Sigmoid colon (tissue), 7 donors: ENCODE results near the gene CACNA1D. TPM values are rescaled to one million over a fixed set of nuclear protein-coding genes. Genes with fewer than 3 reads are reported as not detected.

Experiments
- DNase-seq: peaks from one replicate; pipeline ENCODE4 v3.0.0-alpha.2; 2019
- H3K27ac ChIP-seq, 4 donors: fragments of 200-600 bp; sonication (generic); one replicate each; pipeline ENCODE4 v1.5.1; 2016 to 2019; ENCODE audit warnings: mild to moderate bottlenecking in 1 of 4
- H3K27me3 ChIP-seq, 3 donors: fragments of 200-600 bp; sonication (generic); one replicate each; pipeline ENCODE4 v1.5.1; 2019; ENCODE audit warnings: mild to moderate bottlenecking in 1 of 3
- H3K36me3 ChIP-seq, 4 donors: fragments of 200-600 bp; sonication (generic); one replicate each; pipeline ENCODE4 v1.5.1; 2016 to 2019
- H3K4me1 ChIP-seq, 4 donors: fragments of 200-600 bp; sonication (generic); one replicate each; pipeline ENCODE4 v1.5.1; 2017 to 2019
- H3K4me3 ChIP-seq, 4 donors: fragments of 200-600 bp; sonication (generic); one replicate each; pipeline ENCODE4 v1.5.1; 2017 to 2019; ENCODE audit warnings: mild to moderate bottlenecking in 2 of 4, moderate library complexity in 1 of 4
- H3K9me3 ChIP-seq, 4 donors: fragments of 200-600 bp in 3 of 4; sonication (generic) in 3 of 4; one replicate each; pipeline versions ENCODE4 v1.5.1 to v1.6.1; 2013 to 2019
- CTCF ChIP-seq, 4 experiments: fragments of 450-650 bp in 3 of 4; fragments of 200-600 bp in 1 of 4; IDR thresholded peaks; one replicate each; pipeline ENCODE4 v1.5.1; 2016 to 2019; ENCODE audit warnings: antibody characterized with exemption in 4 of 4, mild to moderate bottlenecking in 3 of 4, moderate library complexity in 2 of 4
- EP300 ChIP-seq, 4 donors: sonication (generic); formaldehyde crosslinking; IDR thresholded peaks; one replicate each; pipeline ENCODE4 v1.6.1; 2017; ENCODE audit warnings: antibody characterized with exemption in 4 of 4
- POLR2A ChIP-seq, 2 donors: fragments of 450-650 bp; IDR thresholded peaks; one replicate each; pipeline ENCODE4 v1.6.1; 2016; ENCODE audit warnings: antibody characterized with exemption in 2 of 2, mild to moderate bottlenecking in 2 of 2, moderate library complexity in 2 of 2
- POLR2AphosphoS5 ChIP-seq, 4 donors: sonication (generic); formaldehyde crosslinking; IDR thresholded peaks; one replicate each; pipeline ENCODE4 v1.6.1; 2017; ENCODE audit warnings: antibody characterized with exemption in 4 of 4
- WGBS, 2 donors: extraction: QIAGEN DNeasy Blood & Tissue Kit; methylation state at CpG; one replicate each; pipeline ENCODE4 v1.1.7; 2013; 5-methylcytosine and 5-hydroxymethylcytosine counted together
- intact Hi-C: fragments of 100-400 bp; cut with DNase I; formaldehyde crosslinking; loops from one replicate; pipeline ENCODE4 v1.15.1; 2023
- polyA plus RNA-seq, 3 donors: library from polyadenylated mRNA; stranded (reverse); fragments of 200-250 nt; gene quantifications; one replicate each; pipeline ENCODE4 v1.2.3, GENCODE V29; 2013
- total RNA-seq, 4 donors: library from RNA; depleted of rRNA; stranded (reverse); fragments of >200 nt; gene quantifications; one replicate each; pipeline ENCODE4 v1.1.0, GENCODE V29; 2016
- donor health status: healthy with polysubstance abuse.
- donor health status: Bipolar disorder and iron deficiency.
- donor health status: healthy.

Gene CACNA1D
- total and polyA plus RNA-seq, 7 donors: 1.2 to 9.7 (median 4.8) TPM

DNA sequence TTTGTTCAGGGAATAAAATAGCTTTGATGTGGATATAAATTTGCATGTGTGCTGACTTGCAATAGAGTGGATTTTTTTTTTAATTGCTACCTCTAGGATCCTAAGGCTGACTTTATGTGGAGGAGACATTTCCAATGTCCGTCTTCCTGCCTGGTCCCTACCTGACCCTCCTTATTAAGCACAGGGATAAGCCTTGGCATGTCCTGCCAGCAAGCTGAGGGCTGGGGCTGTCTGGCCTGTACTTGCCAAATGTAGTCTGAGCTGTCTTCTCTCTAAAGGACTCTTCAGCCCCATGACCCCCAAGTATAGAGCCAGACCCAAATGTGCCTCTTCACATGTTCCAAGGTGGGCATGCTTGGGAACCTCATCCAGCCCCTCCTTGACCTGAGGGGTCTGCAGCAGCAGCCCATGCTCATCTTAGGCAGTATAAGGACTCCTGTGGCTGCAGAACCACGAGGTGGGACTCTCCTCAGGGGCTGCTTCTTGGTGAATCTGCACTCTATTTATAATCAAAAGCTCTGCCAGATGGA, 88.8 kb downstream of the CACNA1D start:
- intact Hi-C loops: no loop called here
- H3K27me3 ChIP-seq: no peaks in the 10 kb centered on the region
- H3K36me3 ChIP-seq: no peaks in the 10 kb centered on the region
- H3K4me1 ChIP-seq: peaks cover 0 to under 1% (median 0%) of the 10 kb centered on the region in 4 donors
- no peaks in the 10 kb centered on the region for H3K9me3 ChIP-seq
- H3K4me3 ChIP-seq: no peak overlapping the region
- no peak overlapping the region for H3K27ac ChIP-seq
- WGBS, 2 donors: 86 to 90% methylated on average over 2 of the region's 2 CpGs
- TF ChIP-seq POLR2AphosphoS5 (IDR thresholded peaks at IDR 0.05): no peak
- TF ChIP-seq EP300 (IDR thresholded peaks at IDR 0.05): no peak
- no peak for TF ChIP-seq CTCF (IDR thresholded peaks at IDR 0.05)
- TF ChIP-seq POLR2A (IDR thresholded peaks at IDR 0.05): no peak
- DNase-seq: no peak

DNA sequence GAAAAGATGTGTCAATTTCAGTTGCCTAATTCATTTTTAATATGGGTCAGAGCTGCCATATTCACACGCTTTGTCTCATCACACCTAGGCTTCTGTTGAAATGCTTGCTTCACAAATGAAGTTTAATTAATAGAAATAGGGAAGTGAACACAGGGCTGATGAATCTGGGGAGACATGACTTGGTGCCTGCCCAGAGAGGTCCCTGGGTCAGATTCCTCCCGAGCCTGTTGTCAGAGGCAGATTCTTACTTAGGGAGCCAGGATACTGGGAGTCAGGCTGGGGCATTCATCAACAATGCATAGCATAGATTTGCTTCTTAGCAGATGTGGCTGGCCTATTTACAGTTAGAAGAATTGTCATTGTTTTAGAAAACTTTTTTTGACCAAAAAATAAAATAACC, 90.6 kb downstream of the CACNA1D start:
- no peak for DNase-seq
- no peaks in the 10 kb centered on the region for H3K27me3 ChIP-seq
- 85 to 90% methylated on average over 2 of the region's 2 CpGs for WGBS, 2 donors
- H3K4me3 ChIP-seq: no peak overlapping the region
- no peaks in the 10 kb centered on the region for H3K4me1 ChIP-seq
- no peaks in the 10 kb centered on the region for H3K9me3 ChIP-seq
- TF ChIP-seq EP300 (IDR thresholded peaks at IDR 0.05) (no peak), POLR2A (IDR thresholded peaks at IDR 0.05) (no peak), CTCF (IDR thresholded peaks at IDR 0.05) (no peak), POLR2AphosphoS5 (IDR thresholded peaks at IDR 0.05) (no peak)
- no peak overlapping the region for H3K27ac ChIP-seq
- intact Hi-C loops: no loop called here
- no peaks in the 10 kb centered on the region for H3K36me3 ChIP-seq

DNA sequence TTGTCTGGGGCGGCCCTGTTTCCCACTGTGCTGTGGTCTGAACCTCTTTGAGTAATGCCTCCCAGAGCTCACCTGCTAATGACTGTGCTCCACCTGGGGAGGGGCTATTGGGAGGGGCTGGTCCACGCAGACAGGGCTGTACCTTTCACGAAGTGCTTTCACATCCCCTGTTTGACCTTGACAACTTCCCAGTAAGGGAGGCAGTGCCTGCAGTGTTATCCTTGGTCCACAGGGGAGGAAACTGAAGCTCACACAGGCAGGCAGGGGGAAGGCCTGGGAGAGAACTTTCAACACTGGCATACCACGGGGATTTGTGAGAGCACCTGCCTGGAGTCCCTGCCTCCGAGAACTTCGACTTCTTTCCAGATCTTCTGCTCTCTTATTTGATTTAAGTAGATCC, 91.2 kb downstream of the CACNA1D start:
- TF ChIP-seq POLR2A (IDR thresholded peaks at IDR 0.05): no peak
- no peak for TF ChIP-seq CTCF (IDR thresholded peaks at IDR 0.05)
- TF ChIP-seq POLR2AphosphoS5 (IDR thresholded peaks at IDR 0.05): no peak
- no peak for TF ChIP-seq EP300 (IDR thresholded peaks at IDR 0.05)
- Histone ChIP-seq H3K27me3 (no peaks in the 10 kb centered on the region), H3K4me1 (no peaks in the 10 kb centered on the region), H3K36me3 (no peaks in the 10 kb centered on the region), H3K27ac (no peak overlapping the region), H3K4me3 (no peak overlapping the region), H3K9me3 (no peaks in the 10 kb centered on the region)
- WGBS, 2 donors: 80 to 86% methylated on average over 6 of the region's 6 CpGs
- intact Hi-C loops: no loop called here
- DNase-seq: no peak

- no peaks in the 10 kb centered on the region for H3K4me1 ChIP-seq
- no peaks in the 10 kb centered on the region for H3K9me3 ChIP-seq
- no peak overlapping the region for H3K27ac ChIP-seq
- WGBS, 2 donors: 90 to 93% methylated on average over 4 of the region's 4 CpGs
- TF ChIP-seq POLR2A (IDR thresholded peaks at IDR 0.05) (no peak), CTCF (IDR thresholded peaks at IDR 0.05) (no peak), EP300 (IDR thresholded peaks at IDR 0.05) (no peak), POLR2AphosphoS5 (IDR thresholded peaks at IDR 0.05) (no peak)
- intact Hi-C loops: no loop called here
- no peak overlapping the region for H3K4me3 ChIP-seq
- H3K27me3 ChIP-seq: no peaks in the 10 kb centered on the region
- H3K36me3 ChIP-seq: no peaks in the 10 kb centered on the region
- DNase-seq: no peak
Measured at GRCh38 chr3:53588122-53588521, 93.7 kb downstream of the CACNA1D start.

- 94 to 95% methylated on average over 12 of the region's 12 CpGs for WGBS, 2 donors
- DNase-seq: no peak
- intact Hi-C loops: no loop called here
- H3K36me3 ChIP-seq: no peaks in the 10 kb centered on the region
- no peaks in the 10 kb centered on the region for H3K27me3 ChIP-seq
- H3K4me1 ChIP-seq: no peaks in the 10 kb centered on the region
- TF ChIP-seq EP300 (IDR thresholded peaks at IDR 0.05) (no peak), POLR2AphosphoS5 (IDR thresholded peaks at IDR 0.05) (no peak), POLR2A (IDR thresholded peaks at IDR 0.05) (no peak), CTCF (IDR thresholded peaks at IDR 0.05) (no peak)
- no peaks in the 10 kb centered on the region for H3K9me3 ChIP-seq
- H3K27ac ChIP-seq: no peak overlapping the region
- no peak overlapping the region for H3K4me3 ChIP-seq
Measured at GRCh38 chr3:53589201-53589600, 94.8 kb downstream of the CACNA1D start.
